K562 (cell line): ENCODE data around the gene COX6A2. TPM values are rescaled to one million over a fixed set of nuclear protein-coding genes. Genes with fewer than 3 reads are reported as not detected.

Experiments used
- BRD4 ChIP-seq: fragments of 200-600 bp; sonication (generic); IDR thresholded peaks from 2 replicates; pipeline ENCODE4 v1.6.1; 2017; ENCODE audit warnings: inconsistent platforms
- C11orf30 ChIP-seq: fragments of 450-650 bp; IDR thresholded peaks from 2 replicates; pipeline ENCODE4 v1.6.1; 2016; ENCODE audit warnings: low read depth, mild to moderate bottlenecking
- CTBP1 ChIP-seq: fragments of 450-650 bp; IDR thresholded peaks from 2 replicates; pipeline ENCODE4 v1.6.1; 2016; ENCODE audit warnings: borderline replicate concordance
- EP400 ChIP-seq: fragments of 450-650 bp; IDR thresholded peaks from 2 replicates; pipeline ENCODE4 v1.6.1; 2017; ENCODE audit warnings: antibody characterized with exemption, mild to moderate bottlenecking, moderate library complexity
- EWSR1 ChIP-seq: fragments of 450-650 bp; IDR thresholded peaks from 2 replicates; pipeline ENCODE4 v1.6.1; 2018; ENCODE audit warnings: borderline replicate concordance, mild to moderate bottlenecking, low read depth, moderate library complexity; ENCODE audit not compliant: partially characterized antibody
- FOXA3 ChIP-seq, 2 experiments: fragments of 450-650 bp in 1 of 2; sonication (generic) in 1 of 2; formaldehyde crosslinking; IDR thresholded peaks in 1 of 2; conservative IDR thresholded peaks in 1 of 2; 2 replicates each; pipeline versions ENCODE4 v1.4.0 to v1.8.0; 2020 to 2022; ENCODE audit warnings: mild to moderate bottlenecking in 2 of 2, missing genetic modification reagents in 1 of 2
- JUN ChIP-seq, 2 experiments: sonication (generic) in 1 of 2; formaldehyde crosslinking in 1 of 2; IDR thresholded peaks; 2 replicates each; pipeline versions ENCODE4 v1.6.1 to v1.8.0; 2012 to 2022; ENCODE audit warnings: borderline replicate concordance in 2 of 2, mild to moderate bottlenecking in 2 of 2, improper control_type of control experiment in 1 of 2, low read depth in 1 of 2, low read length in 1 of 2, missing genetic modification reagents in 1 of 2
- MAZ ChIP-seq, 2 experiments: fragments of 450-650 bp in 1 of 2; sonication (generic) in 1 of 2; formaldehyde crosslinking; IDR thresholded peaks in 1 of 2; conservative IDR thresholded peaks in 1 of 2; 2 replicates each; pipeline versions ENCODE4 v1.4.0 to v1.5.0; 2020; ENCODE audit warnings: mild to moderate bottlenecking in 1 of 2, missing genetic modification reagents in 1 of 2
- NCOA1 ChIP-seq: fragments of 450-650 bp; IDR thresholded peaks from 2 replicates; pipeline ENCODE4 v1.6.1; 2016; ENCODE audit warnings: low read depth
- ZC3H11A ChIP-seq: IDR thresholded peaks from 2 replicates; pipeline ENCODE4 v1.6.1; 2012; ENCODE audit warnings: low read depth, low read length, improper control_type of control experiment
- ZNF41 ChIP-seq: fragments of 250-450 bp; sonication (Bioruptor Pico); conservative IDR thresholded peaks from 2 replicates; pipeline ENCODE4 v1.4.0; 2020; ENCODE audit warnings: mild to moderate bottlenecking
- polyA plus RNA-seq, 8 experiments: library from polyadenylated mRNA; depleted of rRNA in 4 of 8; stranded (reverse) in 5 of 8; unstranded in 3 of 8; fragments of >200 nt; fragmentation: Nextera tagmentation in 2 of 8; fragmentation: Illumina TruSeq in 1 of 8; extraction: Ambion mirVana in 2 of 8; extraction: Trizol in 1 of 8; gene quantifications; 2 replicates each; pipeline versions ENCODE4 v1.2.1 to v1.2.3, GENCODE V29; 2011 to 2014; ENCODE audit warnings: inconsistent platforms in 1 of 8, missing spikeins in 1 of 8
- total RNA-seq, 7 experiments: library from RNA; depleted of rRNA in 6 of 7; stranded (reverse); fragments of >200 nt in 6 of 7; fragmentation: Illumina TruSeq in 2 of 7; extraction: Trizol in 2 of 7; gene quantifications; 2 replicates each; pipeline versions ENCODE4 v1.2.1 to v1.2.3, GENCODE V29; 2011 to 2021; ENCODE audit warnings: low replicate concordance in 1 of 7
- TF ChIP-seq, protein P1 (sequence below): sonication (generic); formaldehyde crosslinking; IDR thresholded peaks from 2 replicates; pipeline ENCODE4 v1.8.1; 2023; ENCODE audit warnings: missing genetic modification reagents, mild to moderate bottlenecking, borderline replicate concordance
- TF ChIP-seq, protein P2 (sequence below): fragments of 450-650 bp; formaldehyde crosslinking; IDR thresholded peaks from 2 replicates; pipeline ENCODE4 v1.4.0; 2022; ENCODE audit warnings: missing genetic modification characterization
- TF ChIP-seq, protein P3 (sequence below): fragments of 200-800 bp; sonication (Bioruptor generic); IDR thresholded peaks from 2 replicates; pipeline ENCODE4 v1.6.1; 2017; ENCODE audit warnings: missing genetic modification characterization, missing compliant biosample characterization
- TF ChIP-seq, protein P4 (sequence below): sonication (generic); formaldehyde crosslinking; IDR thresholded peaks from 2 replicates; pipeline ENCODE4 v1.8.0; 2023; ENCODE audit warnings: mild to moderate bottlenecking, missing genetic modification reagents
- TF ChIP-seq, protein P5 (sequence below): sonication (generic); formaldehyde crosslinking; IDR thresholded peaks from 2 replicates; pipeline ENCODE4 v1.9.0; 2022; ENCODE audit warnings: mild to moderate bottlenecking, missing genetic modification reagents

The COX6A2 gene
- total and polyA plus RNA-seq, 9 of the 15 experiments (the other 6 are each of a cell fraction or from before 2014, with no cell fraction given), result not detected

DNA sequence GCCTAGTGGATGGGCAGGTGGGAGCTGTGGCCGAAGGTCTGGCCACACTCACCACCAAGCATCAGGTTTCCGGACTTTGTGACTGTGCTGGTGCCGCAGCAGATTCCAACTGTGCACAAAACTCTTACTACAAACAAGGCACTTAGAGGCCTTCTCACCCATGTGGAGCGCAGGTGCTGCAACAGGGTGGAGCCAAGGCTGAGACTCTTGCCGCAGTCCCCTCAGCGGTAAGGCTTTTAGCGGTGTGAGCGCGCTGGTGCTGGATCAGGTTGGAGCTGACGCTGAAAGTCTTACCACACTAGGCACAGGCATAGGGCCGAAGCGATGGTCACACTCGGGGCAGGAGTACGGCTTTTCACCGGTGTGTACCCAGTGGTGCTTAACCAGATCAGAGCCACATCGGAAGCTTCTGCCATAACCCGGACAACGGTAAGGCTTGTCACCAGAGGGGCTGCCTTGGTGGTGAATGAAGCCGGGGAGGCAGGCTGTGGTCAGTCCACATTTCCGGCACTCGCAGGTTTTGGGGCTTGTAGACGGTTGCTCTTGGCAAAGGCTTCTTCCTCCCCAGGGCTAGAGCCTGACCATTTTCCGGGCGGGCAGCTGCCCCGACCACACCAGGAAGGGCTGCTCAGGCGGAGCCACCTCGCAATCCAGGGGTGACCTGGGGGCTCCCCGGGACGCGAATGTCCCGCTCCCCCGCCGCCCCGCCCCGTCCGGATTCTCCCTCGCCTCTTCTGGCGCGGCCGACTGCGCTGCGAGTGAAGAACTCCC, 30.1 kb upstream of the COX6A2 start (continued):
- TF ChIP-seq, protein P1, sequence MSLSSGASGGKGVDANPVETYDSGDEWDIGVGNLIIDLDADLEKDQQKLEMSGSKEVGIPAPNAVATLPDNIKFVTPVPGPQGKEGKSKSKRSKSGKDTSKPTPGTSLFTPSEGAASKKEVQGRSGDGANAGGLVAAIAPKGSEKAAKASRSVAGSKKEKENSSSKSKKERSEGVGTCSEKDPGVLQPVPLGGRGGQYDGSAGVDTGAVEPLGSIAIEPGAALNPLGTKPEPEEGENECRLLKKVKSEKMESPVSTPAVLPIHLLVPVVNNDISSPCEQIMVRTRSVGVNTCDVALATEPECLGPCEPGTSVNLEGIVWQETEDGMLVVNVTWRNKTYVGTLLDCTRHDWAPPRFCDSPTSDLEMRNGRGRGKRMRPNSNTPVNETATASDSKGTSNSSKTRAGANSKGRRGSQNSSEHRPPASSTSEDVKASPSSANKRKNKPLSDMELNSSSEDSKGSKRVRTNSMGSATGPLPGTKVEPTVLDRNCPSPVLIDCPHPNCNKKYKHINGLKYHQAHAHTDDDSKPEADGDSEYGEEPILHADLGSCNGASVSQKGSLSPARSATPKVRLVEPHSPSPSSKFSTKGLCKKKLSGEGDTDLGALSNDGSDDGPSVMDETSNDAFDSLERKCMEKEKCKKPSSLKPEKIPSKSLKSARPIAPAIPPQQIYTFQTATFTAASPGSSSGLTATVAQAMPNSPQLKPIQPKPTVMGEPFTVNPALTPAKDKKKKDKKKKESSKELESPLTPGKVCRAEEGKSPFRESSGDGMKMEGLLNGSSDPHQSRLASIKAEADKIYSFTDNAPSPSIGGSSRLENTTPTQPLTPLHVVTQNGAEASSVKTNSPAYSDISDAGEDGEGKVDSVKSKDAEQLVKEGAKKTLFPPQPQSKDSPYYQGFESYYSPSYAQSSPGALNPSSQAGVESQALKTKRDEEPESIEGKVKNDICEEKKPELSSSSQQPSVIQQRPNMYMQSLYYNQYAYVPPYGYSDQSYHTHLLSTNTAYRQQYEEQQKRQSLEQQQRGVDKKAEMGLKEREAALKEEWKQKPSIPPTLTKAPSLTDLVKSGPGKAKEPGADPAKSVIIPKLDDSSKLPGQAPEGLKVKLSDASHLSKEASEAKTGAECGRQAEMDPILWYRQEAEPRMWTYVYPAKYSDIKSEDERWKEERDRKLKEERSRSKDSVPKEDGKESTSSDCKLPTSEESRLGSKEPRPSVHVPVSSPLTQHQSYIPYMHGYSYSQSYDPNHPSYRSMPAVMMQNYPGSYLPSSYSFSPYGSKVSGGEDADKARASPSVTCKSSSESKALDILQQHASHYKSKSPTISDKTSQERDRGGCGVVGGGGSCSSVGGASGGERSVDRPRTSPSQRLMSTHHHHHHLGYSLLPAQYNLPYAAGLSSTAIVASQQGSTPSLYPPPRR (CRISPR knock-in tag), result no peak
- peak in 1 of 2 experiments; percentile 9; a peak in 1 of 4 replicates for TF ChIP-seq MAZ (CRISPR knock-in tag; conservative IDR thresholded peaks at IDR 0.05 in 1 of 2, IDR thresholded peaks at IDR 0.05 in 1 of 2)
- TF ChIP-seq EWSR1, result no peak
- TF ChIP-seq, protein P2, sequence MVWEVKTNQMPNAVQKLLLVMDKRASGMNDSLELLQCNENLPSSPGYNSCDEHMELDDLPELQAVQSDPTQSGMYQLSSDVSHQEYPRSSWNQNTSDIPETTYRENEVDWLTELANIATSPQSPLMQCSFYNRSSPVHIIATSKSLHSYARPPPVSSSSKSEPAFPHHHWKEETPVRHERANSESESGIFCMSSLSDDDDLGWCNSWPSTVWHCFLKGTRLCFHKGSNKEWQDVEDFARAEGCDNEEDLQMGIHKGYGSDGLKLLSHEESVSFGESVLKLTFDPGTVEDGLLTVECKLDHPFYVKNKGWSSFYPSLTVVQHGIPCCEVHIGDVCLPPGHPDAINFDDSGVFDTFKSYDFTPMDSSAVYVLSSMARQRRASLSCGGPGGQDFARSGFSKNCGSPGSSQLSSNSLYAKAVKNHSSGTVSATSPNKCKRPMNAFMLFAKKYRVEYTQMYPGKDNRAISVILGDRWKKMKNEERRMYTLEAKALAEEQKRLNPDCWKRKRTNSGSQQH, result peak; percentile 75; the same call in 1 of the 2 replicates
- TF ChIP-seq ZNF41 (CRISPR knock-in tag), result no peak
- TF ChIP-seq FOXA3 (CRISPR knock-in tag; conservative IDR thresholded peaks at IDR 0.05 in 1 of 2, IDR thresholded peaks at IDR 0.05 in 1 of 2), result 0 out of 4 replicates have a peak, but pooled peaks of 1 of the 2 experiments have one; percentile 55
- TF ChIP-seq BRD4, result 0 out of 2 replicates have a peak, but pooled peaks have one; percentile 5
- 0 out of 2 replicates have a peak, but pooled peaks have one; percentile 20 for TF ChIP-seq NCOA1
- no peak for TF ChIP-seq JUN (IDR thresholded peaks at IDR 0.05; ENCODE audit: borderline replicate concordance, low read depth, low read length)
- no peak for TF ChIP-seq JUN (CRISPR knock-in tag; IDR thresholded peaks at IDR 0.05; ENCODE audit: borderline replicate concordance)
- TF ChIP-seq, protein P3, sequence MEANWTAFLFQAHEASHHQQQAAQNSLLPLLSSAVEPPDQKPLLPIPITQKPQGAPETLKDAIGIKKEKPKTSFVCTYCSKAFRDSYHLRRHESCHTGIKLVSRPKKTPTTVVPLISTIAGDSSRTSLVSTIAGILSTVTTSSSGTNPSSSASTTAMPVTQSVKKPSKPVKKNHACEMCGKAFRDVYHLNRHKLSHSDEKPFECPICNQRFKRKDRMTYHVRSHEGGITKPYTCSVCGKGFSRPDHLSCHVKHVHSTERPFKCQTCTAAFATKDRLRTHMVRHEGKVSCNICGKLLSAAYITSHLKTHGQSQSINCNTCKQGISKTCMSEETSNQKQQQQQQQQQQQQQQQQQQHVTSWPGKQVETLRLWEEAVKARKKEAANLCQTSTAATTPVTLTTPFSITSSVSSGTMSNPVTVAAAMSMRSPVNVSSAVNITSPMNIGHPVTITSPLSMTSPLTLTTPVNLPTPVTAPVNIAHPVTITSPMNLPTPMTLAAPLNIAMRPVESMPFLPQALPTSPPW (CRISPR knock-in tag), result 0 out of 2 replicates have a peak, but pooled peaks have one; percentile 9
- no peak for TF ChIP-seq C11orf30
- peak; percentile 68; the same call in 1 of the 2 replicates for TF ChIP-seq CTBP1
- peak; percentile 44; the same call in 1 of the 2 replicates for TF ChIP-seq EP400
- TF ChIP-seq, protein P4, sequence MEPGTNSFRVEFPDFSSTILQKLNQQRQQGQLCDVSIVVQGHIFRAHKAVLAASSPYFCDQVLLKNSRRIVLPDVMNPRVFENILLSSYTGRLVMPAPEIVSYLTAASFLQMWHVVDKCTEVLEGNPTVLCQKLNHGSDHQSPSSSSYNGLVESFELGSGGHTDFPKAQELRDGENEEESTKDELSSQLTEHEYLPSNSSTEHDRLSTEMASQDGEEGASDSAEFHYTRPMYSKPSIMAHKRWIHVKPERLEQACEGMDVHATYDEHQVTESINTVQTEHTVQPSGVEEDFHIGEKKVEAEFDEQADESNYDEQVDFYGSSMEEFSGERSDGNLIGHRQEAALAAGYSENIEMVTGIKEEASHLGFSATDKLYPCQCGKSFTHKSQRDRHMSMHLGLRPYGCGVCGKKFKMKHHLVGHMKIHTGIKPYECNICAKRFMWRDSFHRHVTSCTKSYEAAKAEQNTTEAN (CRISPR knock-in tag), result no peak
- TF ChIP-seq, protein P5, sequence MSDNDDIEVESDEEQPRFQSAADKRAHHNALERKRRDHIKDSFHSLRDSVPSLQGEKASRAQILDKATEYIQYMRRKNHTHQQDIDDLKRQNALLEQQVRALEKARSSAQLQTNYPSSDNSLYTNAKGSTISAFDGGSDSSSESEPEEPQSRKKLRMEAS, result peak; percentile 82
- no peak for TF ChIP-seq ZC3H11A
